ENCODE data around the gene RPS27A. TPM values are rescaled to one million over a fixed set of nuclear protein-coding genes. Genes with fewer than 3 reads are reported as not detected.
A peak's percentile ranks its signal among the peaks of the same experiment; 100 is the strongest.

Gene RPS27A
- total RNA-seq, 6 donors from 2014 or later, result 191 to 894 (median 676) TPM

GRCh38 chr2:55204536-55204935 lies 28.0 kb upstream of the RPS27A start:
- TF ChIP-seq POLR2AphosphoS5 (IDR thresholded peaks at IDR 0.05) (no peak), POLR2A (IDR thresholded peaks at IDR 0.05) (no peak), EP300 (IDR thresholded peaks at IDR 0.05) (no peak), CTCF (IDR thresholded peaks at IDR 0.05) (no peak)
- 92 to 98% methylated on average over 3 of the region's 3 CpGs for WGBS, 2 donors

DNA sequence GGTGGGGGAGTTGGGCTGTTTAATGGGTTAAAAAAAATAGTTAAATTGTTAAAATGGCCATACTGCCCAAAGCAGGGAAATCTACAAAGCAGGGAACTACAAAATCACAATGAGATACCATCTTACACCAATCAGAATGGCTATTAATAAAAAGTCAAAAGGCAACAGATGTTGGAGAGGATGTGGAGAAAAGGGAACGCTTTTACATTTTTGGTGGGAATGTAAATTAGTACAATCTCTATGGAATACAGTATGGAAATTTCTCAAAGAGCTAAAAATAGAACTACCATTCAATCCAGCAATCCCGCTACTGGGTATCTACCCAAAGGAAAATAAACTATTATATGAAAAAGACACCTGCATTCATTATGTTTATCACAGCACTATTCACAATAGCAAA lies 27.5 kb upstream of the RPS27A start:
- no peaks in the 10 kb centered on the region for H3K9me3 ChIP-seq
- TF ChIP-seq EP300 (IDR thresholded peaks at IDR 0.05) (no peak), POLR2A (IDR thresholded peaks at IDR 0.05) (no peak)
- ATAC-seq (ENCODE audit: low FRiP score in 2 of 2), result no peak
- H3K36me3 ChIP-seq, result peaks cover 0 to 9% (median 0%) of the 10 kb centered on the region in 4 donors
- H3K4me3 ChIP-seq, result no peak overlapping the region
- 94 to 95% methylated on average over 2 of the region's 2 CpGs for WGBS, 2 donors
- no peak for DNase-seq
- no peaks in the 10 kb centered on the region for H3K27me3 ChIP-seq
- H3K27ac ChIP-seq, result no peak overlapping the region
- no peaks in the 10 kb centered on the region for H3K4me1 ChIP-seq

More at GRCh38 chr2:55204536-55204935, 28.0 kb upstream of the RPS27A start:
- H3K4me3 ChIP-seq, result no peak overlapping the region
- H3K4me1 ChIP-seq, result no peaks in the 10 kb centered on the region
- H3K36me3 ChIP-seq, result peaks cover 0 to 9% (median 0%) of the 10 kb centered on the region in 4 donors
- H3K27ac ChIP-seq, result no peak overlapping the region
- DNase-seq (no peak), ATAC-seq (ENCODE audit: low FRiP score in 2 of 2) (no peak)
- no peaks in the 10 kb centered on the region for H3K9me3 ChIP-seq
- no peaks in the 10 kb centered on the region for H3K27me3 ChIP-seq

- Histone ChIP-seq H3K27me3 (no peaks in the 10 kb centered on the region), H3K4me3 (no peak overlapping the region), H3K9me3 (no peaks in the 10 kb centered on the region), H3K4me1 (no peaks in the 10 kb centered on the region), H3K36me3 (no peaks in the 10 kb centered on the region), H3K27ac (no peak overlapping the region)
- DNase-seq (no peak), ATAC-seq (ENCODE audit: low FRiP score in 2 of 2) (no peak)
- no peak for TF ChIP-seq EP300 (IDR thresholded peaks at IDR 0.05)
- TF ChIP-seq CTCF (IDR thresholded peaks at IDR 0.05), result no peak
- no peak for TF ChIP-seq POLR2AphosphoS5 (IDR thresholded peaks at IDR 0.05)
- TF ChIP-seq POLR2A (IDR thresholded peaks at IDR 0.05), result no peak
These were observed 18.7 kb upstream of the RPS27A start for GRCh38 chr2:55213822-55214221.

GRCh38 chr2:55223958-55224760 lies 8.3 kb upstream of the RPS27A start:
- peak; percentile 1 to 51 for ATAC-seq (ENCODE audit: low FRiP score in 2 of 2)
- 93 to 95% methylated on average over 25 of the region's 25 CpGs for WGBS, 2 donors
- DNase-seq, result peak in 1 of 2 donors; percentile 62

More at GRCh38 chr2:55223958-55224760, 8.3 kb upstream of the RPS27A start:
- Histone ChIP-seq H3K27ac (peak overlapping the region; percentile 89 to 96 (median 92)), H3K36me3 (no peaks in the 10 kb centered on the region), H3K27me3 (no peaks in the 10 kb centered on the region), H3K4me1 (peaks cover 6 to 21% (median 17%) of the 10 kb centered on the region in 4 donors), H3K9me3 (no peaks in the 10 kb centered on the region), H3K4me3 (peak overlapping the region in 3 of 4 donors; percentile 65 to 84 (median 75))
- TF ChIP-seq CTCF (IDR thresholded peaks at IDR 0.05), result no peak
- TF ChIP-seq EP300 (IDR thresholded peaks at IDR 0.05), result no peak
- TF ChIP-seq POLR2A (IDR thresholded peaks at IDR 0.05), result no peak
- no peak for TF ChIP-seq POLR2AphosphoS5 (IDR thresholded peaks at IDR 0.05)
